Karpas-422 (cell line): ENCODE data around the gene TMEM94. TPM values are rescaled to one million over a fixed set of nuclear protein-coding genes. Genes with fewer than 3 reads are reported as not detected.

ENCODE experiments used
- DNase-seq: peaks from one replicate; pipeline ENCODE4 v3.0.0-alpha.2; 2015
- H2AFZ ChIP-seq: fragments of 200-600 bp; sonication (generic); 2 replicates; pipeline ENCODE4 v1.6.1; 2014; ENCODE audit warnings: antibody characterized with exemption, low read length, mixed read lengths
- H3K27ac ChIP-seq: fragments of 200-600 bp; sonication (generic); 2 replicates; pipeline ENCODE4 v1.5.1; 2014; ENCODE audit warnings: mild to moderate bottlenecking, low read length, moderate library complexity
- H3K27me3 ChIP-seq: fragments of 200-600 bp; sonication (generic); 2 replicates; pipeline ENCODE4 v1.6.1; 2014; ENCODE audit warnings: low read length, mixed read lengths
- H3K36me3 ChIP-seq: fragments of 200-600 bp; sonication (generic); 2 replicates; pipeline ENCODE4 v1.6.1; 2014; ENCODE audit warnings: low read length, mixed read lengths; ENCODE audit not compliant: insufficient read depth
- H3K4me1 ChIP-seq: fragments of 200-600 bp; sonication (generic); 2 replicates; pipeline ENCODE4 v1.6.1; 2014; ENCODE audit warnings: mild to moderate bottlenecking, low read length, mixed read lengths
- H3K4me2 ChIP-seq: fragments of 200-600 bp; sonication (generic); 2 replicates; pipeline ENCODE4 v1.6.1; 2014; ENCODE audit warnings: low read length, low read depth, mild to moderate bottlenecking; ENCODE audit not compliant: poor library complexity, severe bottlenecking
- H3K4me3 ChIP-seq: fragments of 200-600 bp; sonication (generic); 2 replicates; pipeline ENCODE4 v1.5.1; 2014; ENCODE audit warnings: mild to moderate bottlenecking, antibody characterized with exemption, low read length, mixed read lengths
- H3K79me2 ChIP-seq: fragments of 200-600 bp; sonication (generic); 2 replicates; pipeline ENCODE4 v1.6.1; 2014; ENCODE audit warnings: mild to moderate bottlenecking, low read length, mixed read lengths
- H3K9ac ChIP-seq: fragments of 200-600 bp; sonication (generic); 2 replicates; pipeline ENCODE4 v1.6.0; 2014; ENCODE audit warnings: low read length
- H3K9me2 ChIP-seq: fragments of 200-600 bp; sonication (generic), shearing (Covaris generic); replicated peaks from 2 replicates; pipeline ENCODE4 v1.6.0; 2014; ENCODE audit warnings: mild to moderate bottlenecking, low read length, moderate library complexity; ENCODE audit not compliant: insufficient read depth
- H3K9me3 ChIP-seq: fragments of 300-700, 200-600 bp; sonication (generic); 2 replicates; pipeline ENCODE4 v1.6.1; 2014; ENCODE audit warnings: low read length, mixed read lengths
- H4K20me1 ChIP-seq: fragments of 200-600 bp; sonication (generic); 2 replicates; pipeline ENCODE4 v1.6.1; 2014; ENCODE audit warnings: mild to moderate bottlenecking, antibody characterized with exemption, low read length, low read depth; ENCODE audit not compliant: insufficient read depth
- total RNA-seq: library from RNA; depleted of rRNA; stranded (reverse); fragments of >200 nt; shearing (Covaris generic); gene quantifications from 2 replicates; pipeline ENCODE4 v1.2.3, GENCODE V29; 2014; ENCODE audit warnings: low replicate concordance

Gene TMEM94
- total RNA-seq, 1 experiment from 2014 or later = 20.5 TPM

DNA sequence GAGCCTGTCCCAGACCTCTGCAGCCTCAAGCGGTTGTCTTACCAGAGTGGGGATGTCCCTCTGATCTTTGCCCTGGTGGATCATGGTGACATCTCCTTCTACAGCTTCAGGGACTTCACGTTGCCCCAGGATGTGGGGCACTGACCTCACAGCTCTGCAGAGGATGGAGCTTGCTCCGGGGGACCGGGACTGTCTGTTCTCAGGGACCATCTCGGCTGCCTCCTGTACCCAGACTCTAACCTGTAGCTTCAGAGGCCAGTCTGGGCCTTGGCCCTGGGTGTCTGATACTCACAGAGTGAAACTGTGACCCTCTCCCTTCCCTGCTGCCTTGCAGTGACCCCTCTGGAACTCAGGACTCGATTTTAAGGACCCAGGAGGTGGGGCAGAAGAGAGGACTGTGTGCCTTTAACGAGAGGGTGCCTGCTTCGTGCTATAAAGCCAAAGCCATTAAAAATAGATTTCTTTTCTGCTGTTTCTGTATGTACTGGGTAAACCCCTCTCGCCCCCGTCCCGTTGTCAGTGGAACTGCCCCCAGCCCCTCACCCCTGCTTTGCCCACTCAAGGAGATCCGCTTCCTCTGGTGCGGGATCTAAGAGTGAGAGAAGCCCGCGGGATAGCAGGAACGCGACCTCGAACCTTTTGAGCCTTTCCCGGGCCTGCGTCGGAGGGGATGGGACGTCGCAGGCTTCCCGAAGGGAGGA lies 68.0 kb downstream of the TMEM94 start:
- H3K27me3 ChIP-seq = no peaks in the 10 kb centered on the region
- H3K27ac ChIP-seq = no peak overlapping the region
- H3K9me2 ChIP-seq = no peaks in the 10 kb centered on the region
- H3K9me3 ChIP-seq = no peaks in the 10 kb centered on the region
- peak overlapping the region; percentile 98 for H3K4me2 ChIP-seq
- no peaks in the 10 kb centered on the region for H3K36me3 ChIP-seq
- peak overlapping the region; percentile 78; the same call in 1 of the 2 replicates for H3K4me3 ChIP-seq
- no peak overlapping the region for H2AFZ ChIP-seq
- peaks cover 17% of the 10 kb centered on the region for H3K4me1 ChIP-seq
- no peak for DNase-seq
- peak overlapping the region; percentile 54; the same call in 1 of the 2 replicates for H3K9ac ChIP-seq
- H4K20me1 ChIP-seq = 0 out of 2 replicates have a peak, but pooled peaks cover 12% of the 10 kb centered on the region
- H3K79me2 ChIP-seq = no peaks in the 10 kb centered on the region

- Histone ChIP-seq H3K4me1 (peaks cover 17% of the 10 kb centered on the region), H4K20me1 (0 out of 2 replicates have a peak, but pooled peaks cover 12% of the 10 kb centered on the region), H3K9me2 (no peaks in the 10 kb centered on the region), H3K4me2 (peak within 1 kb of the TSS; percentile 98), H3K27me3 (no peaks in the 10 kb centered on the region), H3K36me3 (no peaks in the 10 kb centered on the region), H3K9ac (peak within 1 kb of the TSS; percentile 66), H3K4me3 (peak within 1 kb of the TSS; percentile 78), H3K9me3 (no peaks in the 10 kb centered on the region), H3K27ac (no peak within 1 kb of the TSS), H3K79me2 (no peaks in the 10 kb centered on the region), H2AFZ (peak within 1 kb of the TSS; percentile 89; the same call in 1 of the 2 replicates)
- peak; percentile 96 for DNase-seq
These were observed 68.8 kb downstream of the TMEM94 start, which contains the start of gene LLGL2 for GRCh38 chr17:75524970-75525805. Gene LLGL2 (plus strand): TSS chr17:75525697. CDS start chr17:75543427, 17,730 bp downstream.

GRCh38 chr17:75525806-75526554 lies 69.5 kb downstream of the TMEM94 start:
- no peak overlapping the region for H3K27ac ChIP-seq
- no peaks in the 10 kb centered on the region for H3K36me3 ChIP-seq
- peak overlapping the region; percentile 66 for H3K9ac ChIP-seq
- H3K4me2 ChIP-seq = peak overlapping the region; percentile 80
- no peaks in the 10 kb centered on the region for H3K79me2 ChIP-seq
- no peaks in the 10 kb centered on the region for H3K9me2 ChIP-seq
- no peak for DNase-seq
- H3K27me3 ChIP-seq = no peaks in the 10 kb centered on the region
- peak overlapping the region; percentile 89; the same call in 1 of the 2 replicates for H2AFZ ChIP-seq
- 0 out of 2 replicates have a peak, but pooled peaks cover 12% of the 10 kb centered on the region for H4K20me1 ChIP-seq
- H3K4me3 ChIP-seq = peak overlapping the region; percentile 66
- H3K4me1 ChIP-seq = peaks cover 17% of the 10 kb centered on the region
- no peaks in the 10 kb centered on the region for H3K9me3 ChIP-seq

DNA sequence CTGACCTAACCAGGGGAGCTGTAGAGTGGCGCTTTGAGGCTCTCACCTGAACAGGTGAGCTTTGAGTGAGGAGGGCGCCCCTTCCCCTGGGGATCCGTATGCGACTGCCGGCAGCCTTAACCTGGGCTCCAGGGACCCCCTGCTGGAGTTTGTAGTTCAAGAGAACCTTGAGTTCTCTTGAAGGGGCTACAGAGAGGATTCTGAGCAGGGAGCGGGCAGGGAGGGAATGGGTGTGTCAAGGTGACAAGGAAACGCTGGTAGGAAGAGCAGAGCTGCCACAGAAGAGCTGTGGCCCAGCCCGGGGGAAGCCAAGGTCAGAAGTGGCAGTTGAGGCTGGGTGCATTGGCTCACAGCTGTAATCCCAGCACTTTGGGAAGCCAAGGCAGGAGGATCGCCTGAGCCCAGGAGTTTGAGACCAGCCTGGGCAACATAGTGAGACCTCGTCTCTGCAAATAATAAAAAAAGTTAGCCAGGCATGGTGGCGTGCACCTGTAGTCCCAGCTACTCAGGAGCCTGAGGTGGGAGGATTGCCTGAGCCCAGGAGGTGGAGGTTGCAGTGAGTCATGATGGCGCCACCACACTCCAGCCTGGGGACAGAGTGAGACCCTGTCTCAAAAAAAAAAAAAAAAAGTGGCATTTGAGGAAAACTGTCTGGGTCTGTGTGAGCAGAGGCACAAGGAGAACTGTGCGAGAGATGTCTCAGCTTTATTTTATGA lies 70.3 kb downstream of the TMEM94 start:
- no peaks in the 10 kb centered on the region for H3K79me2 ChIP-seq
- no peak overlapping the region for H3K4me2 ChIP-seq
- H3K4me1 ChIP-seq = peaks cover 17% of the 10 kb centered on the region
- H2AFZ ChIP-seq = no peak overlapping the region
- H3K9me3 ChIP-seq = no peaks in the 10 kb centered on the region
- H4K20me1 ChIP-seq = 0 out of 2 replicates have a peak, but pooled peaks cover 12% of the 10 kb centered on the region
- H3K27me3 ChIP-seq = no peaks in the 10 kb centered on the region
- H3K9ac ChIP-seq = no peak overlapping the region
- no peak overlapping the region for H3K27ac ChIP-seq
- no peak overlapping the region for H3K4me3 ChIP-seq
- no peaks in the 10 kb centered on the region for H3K9me2 ChIP-seq
- no peaks in the 10 kb centered on the region for H3K36me3 ChIP-seq
- no peak for DNase-seq

- Histone ChIP-seq H4K20me1 (0 out of 2 replicates have a peak, but pooled peaks cover 6% of the 10 kb centered on the region), H2AFZ (no peak overlapping the region), H3K9me3 (no peaks in the 10 kb centered on the region), H3K9me2 (no peaks in the 10 kb centered on the region), H3K27me3 (no peaks in the 10 kb centered on the region), H3K4me1 (peaks cover 2% of the 10 kb centered on the region; the same call in 1 of the 2 replicates), H3K36me3 (no peaks in the 10 kb centered on the region), H3K9ac (no peak overlapping the region), H3K79me2 (no peaks in the 10 kb centered on the region), H3K4me3 (no peak overlapping the region), H3K27ac (no peak overlapping the region), H3K4me2 (no peak overlapping the region)
- DNase-seq = no peak
These were observed 74.6 kb downstream of the TMEM94 start for GRCh38 chr17:75530837-75531720.

GRCh38 chr17:75531721-75532072 lies 75.3 kb downstream of the TMEM94 start:
- no peak for DNase-seq
- Histone ChIP-seq H3K27me3 (no peaks in the 10 kb centered on the region), H3K4me3 (no peak overlapping the region), H3K79me2 (no peaks in the 10 kb centered on the region), H3K27ac (no peak overlapping the region), H2AFZ (no peak overlapping the region), H3K9me3 (no peaks in the 10 kb centered on the region), H3K4me2 (no peak overlapping the region), H3K9ac (no peak overlapping the region), H4K20me1 (0 out of 2 replicates have a peak, but pooled peaks cover under 1% of the 10 kb centered on the region), H3K4me1 (no peaks in the 10 kb centered on the region), H3K36me3 (no peaks in the 10 kb centered on the region), H3K9me2 (no peaks in the 10 kb centered on the region)

DNA sequence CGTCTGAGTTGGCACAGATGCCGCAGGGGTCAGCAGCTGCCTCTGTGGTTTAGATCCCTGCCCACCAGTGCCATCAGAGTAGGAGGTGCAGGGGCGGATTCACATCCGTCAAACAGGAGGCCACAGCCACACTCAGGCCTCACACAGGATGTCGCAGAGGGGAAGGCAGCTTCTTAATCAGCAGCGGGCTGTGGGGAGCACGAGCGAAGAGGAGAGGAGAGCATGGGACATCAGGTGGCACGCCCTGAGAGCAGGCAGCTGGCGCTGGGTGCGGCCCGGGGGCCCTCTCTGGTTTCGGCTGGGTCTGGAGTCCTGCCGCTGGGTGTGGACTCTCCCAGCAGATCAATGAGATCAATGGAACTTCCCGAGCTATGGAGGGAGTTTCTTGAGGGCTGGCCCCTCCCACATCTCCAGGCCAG lies 78.7 kb downstream of the TMEM94 start:
- no peaks in the 10 kb centered on the region for H3K79me2 ChIP-seq
- no peaks in the 10 kb centered on the region for H3K36me3 ChIP-seq
- DNase-seq = no peak
- no peak overlapping the region for H3K4me3 ChIP-seq
- no peak overlapping the region for H3K9ac ChIP-seq
- no peak overlapping the region for H3K4me2 ChIP-seq
- H3K9me3 ChIP-seq = no peaks in the 10 kb centered on the region
- no peaks in the 10 kb centered on the region for H3K27me3 ChIP-seq
- no peak overlapping the region for H3K27ac ChIP-seq
- no peak overlapping the region for H2AFZ ChIP-seq
- H3K4me1 ChIP-seq = no peaks in the 10 kb centered on the region
- no peaks in the 10 kb centered on the region for H3K9me2 ChIP-seq
- H4K20me1 ChIP-seq = no peaks in the 10 kb centered on the region
